SHP77 (cell line): ENCODE measurements around the gene RASL11B.

Experiments
- DNase-seq, 2 experiments: peaks; one replicate each; lab custom pipeline; 2025; lab: John Stamatoyannopoulos, UW

Gene RASL11B

GRCh38 chr4:52874948-52875347 is 12.8 kb downstream of the RASL11B start:
- no peak for DNase-seq

GRCh38 chr4:52876069-52876468 is 14.0 kb downstream of the RASL11B start:
- DNase-seq, result no peak

DNA sequence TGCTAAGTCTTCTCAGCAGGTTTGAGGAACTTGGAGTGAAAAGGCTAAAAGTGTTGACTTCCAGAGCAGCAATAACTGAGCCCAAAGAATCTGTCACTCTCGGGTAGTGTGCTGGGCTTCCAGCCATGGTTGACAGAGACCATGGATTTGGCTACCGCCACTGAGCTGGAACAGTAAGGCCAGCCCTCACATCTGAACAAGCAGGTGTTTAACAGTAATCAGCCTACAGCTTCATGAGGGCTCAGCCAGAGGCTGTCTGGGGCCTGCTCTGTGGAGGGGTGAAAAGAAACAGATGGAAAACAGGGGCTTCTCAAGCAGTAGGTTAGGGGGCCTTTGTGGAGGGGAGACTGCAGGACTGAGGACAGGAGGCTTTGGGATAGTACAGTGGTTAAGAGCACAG is 14.9 kb downstream of the RASL11B start:
- no peak for DNase-seq

GRCh38 chr4:52877694-52878093 is 15.6 kb downstream of the RASL11B start:
- DNase-seq, result no peak

DNA sequence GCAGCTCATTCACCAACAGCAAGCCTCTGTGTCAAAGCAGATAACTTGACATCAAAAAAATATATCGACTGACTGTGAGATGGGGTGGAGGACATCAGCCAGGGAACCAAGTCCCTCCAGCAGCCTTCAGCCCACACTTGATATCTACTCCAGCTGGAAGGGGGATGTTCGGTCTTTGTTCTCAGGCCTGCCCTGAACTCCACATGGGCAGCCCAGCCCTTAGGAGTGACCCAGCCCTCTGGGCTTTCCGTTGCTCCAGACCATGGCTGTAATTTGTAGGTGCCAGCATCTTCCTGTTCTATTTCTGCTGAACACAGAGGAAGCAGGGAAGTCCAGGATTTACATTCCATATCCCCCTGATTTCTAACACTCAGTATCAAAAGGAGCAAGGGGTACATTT is 17.4 kb downstream of the RASL11B start:
- no peak for DNase-seq

- no peak for DNase-seq
Measured at GRCh38 chr4:52880994-52881393, 18.9 kb downstream of the RASL11B start.

DNA sequence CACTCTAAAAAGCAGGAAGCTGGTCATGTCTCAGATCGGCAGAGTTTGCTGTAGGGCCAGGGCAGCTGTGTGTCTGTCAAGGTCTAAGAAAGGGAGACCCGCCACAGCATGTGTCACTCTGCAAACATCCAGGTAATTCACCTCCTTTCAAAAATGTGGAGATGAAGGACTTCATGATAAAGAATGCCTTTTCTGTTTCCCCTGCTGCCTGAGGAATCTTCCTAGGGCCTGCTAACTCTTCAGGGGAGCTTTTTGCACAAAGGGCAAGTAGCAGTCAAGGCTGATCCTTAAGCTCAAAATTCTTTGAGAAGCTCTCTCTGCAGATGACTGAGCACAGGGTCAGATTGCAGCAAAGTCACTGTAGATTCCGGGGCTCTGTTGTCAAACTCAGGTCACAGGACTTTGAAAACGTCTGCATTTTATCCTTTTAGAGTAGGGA is 21.1 kb downstream of the RASL11B start:
- DNase-seq, result no peak

DNA sequence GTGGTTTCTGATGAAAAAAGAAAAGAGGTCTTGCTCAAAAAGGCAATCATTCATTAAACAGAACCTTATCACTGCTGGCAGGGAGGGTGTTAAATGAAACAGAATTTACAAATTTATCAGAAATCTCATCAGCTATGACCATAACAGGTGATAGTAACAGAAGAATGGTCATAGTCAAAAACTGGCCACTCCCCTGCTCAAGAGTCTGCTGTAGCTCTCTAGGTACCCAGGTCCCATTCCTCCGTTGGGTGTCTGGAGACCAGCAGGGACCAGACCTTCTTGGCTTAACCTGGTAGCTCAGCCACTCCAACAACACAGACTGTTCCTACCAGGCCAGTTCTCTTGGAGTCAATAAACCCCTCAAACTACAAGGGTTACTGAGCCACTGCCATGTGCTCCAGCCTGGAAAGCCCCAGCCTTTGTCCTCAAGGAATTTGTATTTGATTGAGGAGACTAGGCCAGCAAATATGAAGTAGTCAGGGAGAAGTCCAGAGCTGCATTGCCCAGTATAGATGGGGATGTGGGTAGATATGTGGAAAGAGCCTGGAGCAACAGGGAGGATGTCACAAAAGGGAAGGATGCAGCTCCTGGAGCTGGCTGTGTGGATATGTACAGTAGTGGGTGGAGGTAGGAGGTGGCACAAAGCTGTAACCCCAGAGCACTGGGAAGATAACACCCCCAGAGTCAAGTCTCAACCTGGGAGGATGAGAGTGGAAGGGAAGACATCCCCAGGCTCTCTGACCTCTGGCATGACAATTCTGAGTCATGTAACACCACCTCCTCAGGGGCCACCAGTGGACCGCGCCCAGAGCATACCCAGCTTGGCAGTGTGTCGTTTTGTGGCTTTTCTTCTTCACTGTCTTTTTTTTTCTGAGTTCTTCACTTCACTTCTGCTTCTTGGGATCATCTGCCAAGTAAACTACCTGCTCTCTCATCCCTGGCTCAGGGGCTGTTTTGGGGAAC is 21.9 kb downstream of the RASL11B start:
- DNase-seq, result no peak

DNA sequence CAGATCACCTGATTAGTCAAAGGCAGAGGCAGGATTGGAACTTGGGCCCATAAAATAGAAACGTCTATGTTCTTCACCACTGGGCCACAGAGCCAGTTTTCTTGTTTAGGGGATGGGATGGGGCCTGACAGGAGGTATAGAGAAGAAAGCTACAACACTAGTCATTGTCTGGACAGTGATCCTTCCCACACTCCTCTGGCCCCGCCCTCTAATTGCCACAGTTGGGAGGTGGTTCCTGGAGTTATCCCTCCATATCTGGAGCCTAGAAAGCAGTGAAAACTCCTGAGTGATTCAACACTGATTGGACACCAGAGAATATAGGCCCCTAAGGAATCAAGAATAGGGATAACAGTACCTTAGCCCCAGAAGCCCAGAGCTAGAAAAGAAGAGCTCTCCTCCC is 22.9 kb downstream of the RASL11B start:
- DNase-seq, result no peak

DNA sequence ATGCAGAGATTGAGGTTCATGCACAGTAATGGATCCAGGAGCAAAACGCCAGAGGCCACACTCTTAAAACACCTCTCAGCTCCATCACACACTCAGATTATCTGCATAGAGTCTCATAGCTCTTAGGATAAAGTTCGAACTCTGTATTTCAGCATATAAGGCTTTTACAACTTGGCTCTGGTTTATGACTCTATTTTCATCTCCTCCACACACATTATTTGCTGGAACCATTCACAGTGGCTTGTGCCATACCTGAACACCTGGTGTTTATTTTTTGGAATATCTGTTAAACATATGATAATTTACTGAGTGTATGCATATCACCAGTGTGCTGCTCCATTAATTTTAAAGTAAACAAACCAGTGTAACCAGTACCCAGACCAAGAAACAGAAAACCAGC is 27.2 kb downstream of the RASL11B start:
- no peak for DNase-seq

GRCh38 chr4:52889778-52890520 is 27.8 kb downstream of the RASL11B start:
- no peak for DNase-seq

GRCh38 chr4:52890521-52890791 is 28.3 kb downstream of the RASL11B start:
- no peak for DNase-seq

DNA sequence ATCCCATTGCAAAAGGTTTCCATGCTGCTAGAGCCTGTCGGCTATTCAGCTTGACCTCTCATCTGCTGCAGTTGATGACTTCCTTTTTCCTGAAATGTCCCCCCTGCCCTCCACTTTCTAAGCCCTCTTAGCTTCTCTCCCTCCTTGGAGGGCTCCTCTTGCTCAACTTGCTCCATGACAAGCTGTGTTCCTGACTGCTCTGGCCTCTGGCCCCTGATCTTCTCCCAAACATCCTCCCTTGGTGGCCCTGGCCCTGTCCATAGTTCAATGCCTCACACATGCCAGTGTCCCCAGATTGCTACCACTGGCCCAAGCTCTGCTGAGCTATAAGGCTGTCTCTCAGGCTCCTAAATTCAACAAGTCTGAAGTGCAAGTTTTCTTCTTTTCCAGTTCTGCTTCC is 29.6 kb downstream of the RASL11B start:
- no peak for DNase-seq

- DNase-seq, result no peak
Measured at GRCh38 chr4:52892880-52893279, 30.8 kb downstream of the RASL11B start.

DNA sequence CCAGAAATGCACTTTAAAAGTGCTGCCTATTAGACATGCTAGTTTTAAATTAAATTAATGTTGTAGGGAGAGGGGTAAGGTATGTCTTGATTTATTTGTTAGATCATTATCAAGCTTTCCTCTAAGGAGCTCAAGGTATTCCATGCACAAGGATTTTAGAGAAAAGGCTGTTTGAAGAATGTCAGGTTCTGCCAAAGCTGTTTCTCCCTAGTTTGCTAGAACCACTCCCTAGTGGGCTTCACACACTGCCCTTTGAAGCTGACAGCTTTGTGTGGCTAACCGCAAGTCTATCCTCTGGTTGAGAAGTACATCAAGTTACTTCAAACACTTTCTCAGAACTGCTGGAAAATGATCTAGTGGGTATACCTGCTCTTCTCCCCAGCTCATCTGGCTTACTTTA is 32.3 kb downstream of the RASL11B start:
- no peak for DNase-seq

- DNase-seq, result no peak
Measured at GRCh38 chr4:52903273-52903672, 41.2 kb downstream of the RASL11B start.

DNA sequence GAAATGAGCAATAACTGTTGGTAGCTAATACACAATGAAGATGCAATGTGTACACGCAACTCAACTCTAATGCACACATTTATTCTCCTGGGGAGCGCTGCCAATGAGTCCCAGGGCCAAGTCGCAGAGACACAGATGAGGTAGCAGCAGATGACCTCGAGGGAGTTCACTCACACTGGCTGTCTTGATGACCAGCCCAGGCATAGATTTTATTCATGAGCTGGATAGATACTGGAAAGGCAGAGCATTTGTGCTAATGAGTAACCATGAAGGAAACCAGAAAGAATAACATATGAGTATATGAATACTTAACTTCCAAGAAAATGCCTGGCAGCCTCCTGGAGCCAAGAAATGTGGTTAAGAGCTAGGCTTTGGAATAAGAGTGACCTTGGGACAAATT is 42.3 kb downstream of the RASL11B start:
- DNase-seq, result no peak

- no peak for DNase-seq
Measured at GRCh38 chr4:52907510-52907909, 45.4 kb downstream of the RASL11B start.

DNA sequence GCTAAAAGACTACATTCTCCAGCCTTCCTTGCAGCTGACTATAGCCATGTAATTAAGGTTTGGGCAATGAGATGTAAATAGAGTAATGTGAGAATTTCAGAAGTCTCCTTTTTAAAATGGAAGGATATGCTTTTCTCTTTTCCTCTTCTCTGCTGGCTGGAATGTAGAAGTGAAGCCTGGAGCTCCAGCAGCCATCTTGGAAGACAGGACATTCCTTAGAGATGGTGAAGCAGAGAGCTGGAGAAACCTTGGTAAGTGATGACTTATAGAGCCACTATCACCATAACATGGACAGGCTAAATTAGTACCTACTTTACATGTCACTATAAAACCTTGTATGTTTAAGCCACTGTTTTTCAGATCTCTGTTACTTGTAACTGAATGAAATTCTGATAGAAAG is 48.0 kb downstream of the RASL11B start:
- no peak for DNase-seq

GRCh38 chr4:52911684-52912294 is 49.7 kb downstream of the RASL11B start:
- peak; percentile 65 to 79 for DNase-seq

DNA sequence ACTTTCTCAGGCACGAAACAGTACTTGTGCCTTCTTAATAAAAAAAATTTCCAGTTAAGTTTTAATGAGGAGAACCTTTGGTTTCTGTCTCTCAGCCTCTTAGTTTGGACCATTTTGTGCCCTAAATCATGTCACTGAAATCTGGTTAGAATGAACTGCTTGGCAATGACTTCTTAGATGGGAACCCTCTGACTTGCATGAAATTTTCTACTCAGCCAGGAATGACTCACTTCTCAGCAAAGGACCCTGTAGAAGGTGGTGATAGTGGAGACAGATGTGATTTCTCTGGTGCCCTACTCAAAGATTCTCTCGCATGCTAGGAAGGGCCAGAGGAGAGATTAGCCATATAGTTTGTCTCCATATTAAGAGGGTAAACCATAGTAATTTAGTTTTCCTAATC is 50.5 kb downstream of the RASL11B start:
- no peak for DNase-seq

DNA sequence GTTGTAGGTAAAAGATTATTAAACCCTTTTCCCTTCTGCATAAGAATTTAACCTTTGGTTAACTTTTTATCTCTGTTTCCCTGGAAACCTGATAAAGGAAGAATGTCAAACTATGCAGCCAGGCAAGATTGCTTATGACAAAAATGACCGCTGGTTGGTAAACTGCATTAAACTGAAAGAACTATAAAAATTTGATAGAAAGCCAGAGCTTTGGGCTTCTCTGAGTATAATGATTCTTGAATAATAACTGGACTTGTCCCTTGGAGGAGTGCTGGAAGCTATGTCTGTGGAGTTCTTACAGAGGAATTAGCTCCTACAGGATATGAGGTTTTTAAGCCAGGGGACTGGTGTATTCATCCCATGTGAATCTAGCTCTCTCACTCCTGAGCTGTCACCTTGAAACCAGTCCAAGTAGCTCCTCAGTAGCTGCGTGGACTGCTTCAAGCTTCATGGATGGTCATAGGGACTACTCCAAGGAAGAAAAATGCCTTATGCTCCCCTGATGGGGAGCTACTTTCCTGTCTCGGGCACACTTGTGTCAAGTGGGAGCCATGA is 52.0 kb downstream of the RASL11B start:
- DNase-seq, result no peak

DNA sequence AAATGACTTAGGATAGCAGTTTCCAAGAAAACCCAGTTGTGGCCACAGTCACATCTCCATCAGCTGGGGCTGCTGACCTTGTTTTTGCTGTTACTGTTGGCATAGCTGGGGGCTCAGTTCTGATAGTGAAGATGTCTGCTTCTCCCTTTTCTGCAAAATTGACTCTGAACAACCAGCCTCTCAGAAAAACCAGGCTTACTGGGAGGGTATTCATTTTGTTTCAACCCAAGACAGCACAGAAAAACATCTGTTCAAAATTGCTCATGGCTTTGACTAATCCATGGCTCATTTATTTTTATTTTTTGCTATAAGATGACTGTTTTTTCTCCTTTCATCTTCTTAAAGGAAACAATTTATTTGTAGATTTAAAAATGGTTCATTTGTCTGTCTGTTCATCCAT is 53.1 kb downstream of the RASL11B start:
- DNase-seq, result no peak
